Measurements from ENCODE around the gene MED10. TPM values are rescaled to one million over a fixed set of nuclear protein-coding genes. Genes with fewer than 3 reads are reported as not detected.
A peak's percentile ranks its signal among the peaks of the same experiment; 100 is the strongest.
"Not testable (repeated sequence)": the region's sequence is repeated elsewhere in the genome, so short reads cannot be mapped to it uniquely, and the experiment has no call there.

MED10 gene
- total RNA-seq, 2 experiments from 2014 or later = 49.3 to 50.0 TPM

DNA sequence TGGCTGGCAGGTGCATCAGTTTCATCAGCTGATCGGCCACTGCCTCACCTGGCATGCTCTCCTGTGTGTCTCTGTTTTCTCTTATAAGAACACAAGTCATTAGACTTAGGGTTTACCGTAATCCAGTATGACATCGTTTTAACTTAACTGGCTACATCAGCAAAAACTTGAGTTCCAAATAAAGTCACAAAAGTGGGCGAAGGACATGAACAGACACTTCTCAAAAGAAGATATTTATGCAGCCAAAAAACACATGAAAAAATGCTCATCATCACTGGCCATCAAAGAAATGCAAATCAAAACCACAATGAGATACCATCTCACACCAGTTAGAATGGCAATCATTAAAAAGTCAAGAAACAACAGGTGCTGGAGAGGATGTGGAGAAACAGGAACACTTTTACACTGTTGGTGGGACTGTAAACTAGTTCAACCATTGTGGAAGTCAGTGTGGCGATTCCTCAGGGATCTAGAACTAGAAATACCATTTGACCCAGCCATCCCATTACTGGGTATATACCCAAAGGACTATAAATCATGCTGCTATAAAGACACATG lies 14.8 kb downstream of the MED10 start:
- DNase-seq; intact Hi-C loops (cut with micrococcal nuclease); CTCF ChIA-PET; H3K4me3 Mint-ChIP-seq; H3K27ac Mint-ChIP-seq; H3K9me3 Mint-ChIP-seq; H3K27me3 Mint-ChIP-seq (ENCODE audit: low read depth): not testable (repeated sequence)
- Mint-ChIP-seq H3K4me1 (ENCODE audit: low read depth) (peaks cover 20% of the 10 kb centered on the region), H3K36me3 (ENCODE audit: low read depth) (peaks cover 33% of the 10 kb centered on the region)

DNA sequence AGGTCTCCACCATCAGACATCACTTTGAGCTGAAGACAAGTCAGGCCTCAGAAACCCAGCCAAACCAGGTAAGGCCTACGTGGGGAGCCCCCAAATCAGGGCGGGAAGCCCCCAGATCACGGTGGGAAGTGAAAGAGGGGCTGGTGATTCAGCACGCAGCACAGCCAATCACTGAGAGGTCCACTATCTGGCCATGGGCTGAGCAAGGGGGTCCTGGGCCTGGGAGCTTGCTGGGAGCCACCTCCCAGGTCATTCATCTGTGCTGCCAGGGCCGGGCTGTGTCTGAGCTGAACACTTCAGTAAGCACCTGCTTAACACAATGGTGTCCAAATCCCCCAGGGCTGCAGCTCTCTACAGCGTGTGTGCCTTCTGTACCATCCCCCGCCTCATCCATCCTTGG lies 15.5 kb downstream of the MED10 start:
- intact Hi-C loops (cut with micrococcal nuclease) = no loop called here
- H3K36me3 Mint-ChIP-seq (ENCODE audit: low read depth) = peaks cover 36% of the 10 kb centered on the region
- DNase-seq = no peak
- peaks cover 20% of the 10 kb centered on the region for H3K4me1 Mint-ChIP-seq (ENCODE audit: low read depth)
- no peaks in the 10 kb centered on the region for H3K27me3 Mint-ChIP-seq (ENCODE audit: low read depth)
- peaks cover 3% of the 10 kb centered on the region for H3K9me3 Mint-ChIP-seq
- no peak overlapping the region for H3K4me3 Mint-ChIP-seq
- no peak overlapping the region for H3K27ac Mint-ChIP-seq
- CTCF ChIA-PET = no interaction called here

- peaks cover 3% of the 10 kb centered on the region for H3K9me3 Mint-ChIP-seq
- peak overlapping the region; percentile 36 for H3K27ac Mint-ChIP-seq
- intact Hi-C loops (cut with micrococcal nuclease) = no loop called here
- H3K27me3 Mint-ChIP-seq (ENCODE audit: low read depth) = no peaks in the 10 kb centered on the region
- peaks cover 20% of the 10 kb centered on the region for H3K4me1 Mint-ChIP-seq (ENCODE audit: low read depth)
- CTCF ChIA-PET = interaction anchor here (0.5 to 0.6 kb wide), 2 partner anchors 260 to 939 kb away, joined by 3 read pairs; no protein-coding TSS in a partner anchor
- peaks cover 29% of the 10 kb centered on the region for H3K36me3 Mint-ChIP-seq (ENCODE audit: low read depth)
- no peak overlapping the region for H3K4me3 Mint-ChIP-seq
- no peak for DNase-seq
Observed at GRCh38 chr5:6361101-6361500, 17.2 kb downstream of the MED10 start.

DNA sequence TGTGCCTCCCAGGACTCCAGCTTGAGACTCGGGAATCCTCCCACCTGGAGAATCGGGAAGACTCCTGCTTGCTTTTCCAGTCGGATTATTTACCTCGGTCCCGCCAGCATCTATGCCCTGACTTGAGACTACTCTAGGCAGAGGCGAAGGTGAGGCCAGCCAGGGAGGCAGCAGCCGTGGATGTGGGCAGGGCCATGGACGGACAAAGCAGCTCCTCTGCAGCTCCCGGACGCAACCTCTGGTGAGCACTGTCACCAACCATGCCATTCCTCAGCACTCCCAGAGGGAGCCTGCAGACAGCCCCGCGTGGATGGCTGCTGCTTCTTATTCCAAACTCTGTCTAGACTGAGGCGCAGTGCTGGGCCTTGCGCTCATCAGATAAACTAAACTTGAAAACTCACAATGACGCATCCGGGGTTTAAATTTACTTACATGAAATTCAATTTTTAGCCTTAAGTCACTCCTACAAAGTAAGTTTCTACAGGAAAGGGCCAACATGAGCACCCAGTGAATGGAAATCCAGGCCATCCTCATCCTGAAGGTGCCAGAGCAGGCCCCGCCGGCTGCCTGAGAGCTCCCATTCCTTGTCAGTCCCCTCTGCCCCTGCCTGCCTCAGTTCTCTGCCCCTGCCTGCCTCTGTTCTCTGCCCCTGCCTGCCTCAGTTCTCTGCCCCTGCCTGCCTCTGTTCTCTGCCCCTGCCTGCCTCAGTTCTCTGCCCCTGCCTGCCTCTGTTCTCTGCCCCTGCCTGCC lies 17.8 kb downstream of the MED10 start:
- H3K4me3 Mint-ChIP-seq = no peak overlapping the region
- H3K9me3 Mint-ChIP-seq = peaks cover 3% of the 10 kb centered on the region
- H3K27me3 Mint-ChIP-seq (ENCODE audit: low read depth) = no peaks in the 10 kb centered on the region
- CTCF ChIA-PET = interaction anchor here (0.5 to 0.6 kb wide), 2 partner anchors 261 to 939 kb away, joined by 3 read pairs; no protein-coding TSS in a partner anchor
- peak overlapping the region; percentile 36 for H3K27ac Mint-ChIP-seq
- H3K4me1 Mint-ChIP-seq (ENCODE audit: low read depth) = peaks cover 20% of the 10 kb centered on the region
- no peak for DNase-seq
- peaks cover 29% of the 10 kb centered on the region for H3K36me3 Mint-ChIP-seq (ENCODE audit: low read depth)
- intact Hi-C loops (cut with micrococcal nuclease) = loop anchor here (1.0 kb wide), 1 partner anchor 18 kb away; the partner anchor contains the start of gene MED10

DNA sequence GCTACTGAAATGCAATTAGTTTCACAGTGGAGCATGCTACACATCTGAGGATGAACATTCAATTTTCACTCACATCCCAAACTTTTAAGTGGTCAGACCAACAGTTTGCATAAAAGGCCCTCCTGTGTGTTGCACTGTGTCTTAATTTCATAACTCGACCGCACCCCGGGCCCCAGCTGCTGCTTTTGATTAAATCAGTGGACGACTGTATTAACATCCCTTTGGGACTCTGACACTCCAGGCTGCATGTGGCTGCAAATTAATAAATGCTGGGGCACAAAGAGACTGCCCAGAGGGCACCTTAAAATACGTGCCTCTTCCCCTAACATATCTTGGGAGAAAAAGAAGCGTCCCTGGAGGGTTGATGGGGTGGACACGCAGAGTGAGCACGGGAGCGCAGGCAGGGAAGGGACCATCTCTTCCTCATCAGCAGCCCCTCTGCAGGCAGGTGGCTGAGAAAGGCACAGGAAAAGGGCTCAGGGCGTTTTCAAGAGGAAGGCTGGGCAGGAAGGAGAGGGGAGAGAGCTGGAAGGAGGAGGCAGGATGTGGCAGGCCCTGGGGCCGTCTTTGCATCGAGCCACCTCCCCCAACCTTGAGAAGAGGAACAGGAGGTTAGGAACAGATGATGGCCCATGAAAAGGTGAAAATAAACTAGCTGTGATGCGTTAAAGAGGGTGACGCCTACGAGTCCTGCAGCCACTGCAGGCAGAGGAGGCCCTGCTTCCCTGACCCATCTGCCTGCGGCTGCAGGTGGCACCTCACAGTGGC lies 18.6 kb downstream of the MED10 start:
- CTCF ChIA-PET = no interaction called here
- Mint-ChIP-seq H3K36me3 (ENCODE audit: low read depth) (peaks cover 26% of the 10 kb centered on the region), H3K9me3 (peaks cover 3% of the 10 kb centered on the region), H3K27me3 (ENCODE audit: low read depth) (no peaks in the 10 kb centered on the region), H3K4me1 (ENCODE audit: low read depth) (peaks cover 20% of the 10 kb centered on the region), H3K27ac (peak overlapping the region; percentile 22), H3K4me3 (no peak overlapping the region)
- DNase-seq = peak; percentile 45
- intact Hi-C loops (cut with micrococcal nuclease) = loop anchor here (1.0 kb wide), 1 partner anchor 19 kb away; the partner anchor contains the start of gene MED10

DNA sequence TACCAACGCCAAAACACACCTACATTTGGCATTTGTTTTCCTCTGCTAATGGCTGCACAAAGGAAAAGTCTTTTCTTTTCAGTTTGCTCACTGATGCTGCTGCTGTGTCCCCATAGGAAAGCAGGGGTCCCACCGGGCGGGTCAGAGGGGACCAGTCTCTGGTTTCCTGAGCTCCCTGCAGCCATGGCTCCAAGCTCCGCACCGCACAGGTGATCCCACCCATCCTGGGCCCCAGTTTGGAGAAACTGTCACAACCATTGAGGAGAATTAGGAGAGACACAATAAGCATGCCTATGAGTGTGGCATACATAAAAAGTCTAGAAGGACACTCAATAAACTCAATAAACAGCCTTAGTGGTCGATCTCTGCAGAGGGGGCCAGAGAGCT lies 19.9 kb downstream of the MED10 start:
- H3K4me1 Mint-ChIP-seq (ENCODE audit: low read depth) = peaks cover 20% of the 10 kb centered on the region
- CTCF ChIA-PET = no interaction called here
- no peak overlapping the region for H3K27ac Mint-ChIP-seq

DNA sequence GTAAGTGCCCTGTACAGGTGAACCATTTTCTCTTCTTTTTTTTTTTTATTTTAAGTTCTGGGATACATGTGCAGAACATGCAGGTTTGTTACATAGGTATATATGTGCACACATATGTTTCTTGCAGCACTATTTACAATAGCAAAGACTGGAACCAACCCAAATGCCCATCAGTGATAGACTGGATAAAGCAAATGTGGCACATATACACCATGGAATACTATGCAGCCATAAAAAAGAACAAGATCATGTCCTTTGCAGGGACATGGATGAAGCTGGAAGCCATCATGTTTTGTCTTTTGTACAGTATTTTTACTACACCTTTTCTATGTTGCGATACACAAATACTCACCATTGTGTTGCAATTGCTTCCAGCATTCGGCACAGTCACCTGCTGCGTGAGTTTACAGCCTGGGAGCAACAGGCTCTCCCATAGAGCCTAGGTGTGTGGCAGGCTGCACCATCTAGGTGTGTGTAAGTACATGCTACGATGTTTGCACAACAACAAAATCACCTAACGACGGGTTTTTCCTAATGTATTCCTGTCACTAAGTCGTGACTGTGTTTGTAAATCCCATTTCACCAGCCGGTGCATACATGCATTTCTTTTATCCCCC lies 20.4 kb downstream of the MED10 start:
- Mint-ChIP-seq H3K4me1 (ENCODE audit: low read depth) (peaks cover 20% of the 10 kb centered on the region), H3K36me3 (ENCODE audit: low read depth) (peaks cover 21% of the 10 kb centered on the region)
- H3K9me3 Mint-ChIP-seq; H3K4me3 Mint-ChIP-seq; H3K27me3 Mint-ChIP-seq (ENCODE audit: low read depth); H3K27ac Mint-ChIP-seq; DNase-seq; intact Hi-C loops (cut with micrococcal nuclease): not testable (repeated sequence)
- CTCF ChIA-PET = interaction anchor here (1.1 kb wide), 1 partner anchor 17 kb away, joined by 3 read pairs; no protein-coding TSS in a partner anchor

More for the DNA sequence above, 19.9 kb downstream of the MED10 start:
- H3K9me3 Mint-ChIP-seq = peaks cover 3% of the 10 kb centered on the region
- intact Hi-C loops (cut with micrococcal nuclease) = no loop called here
- H3K27me3 Mint-ChIP-seq (ENCODE audit: low read depth) = no peaks in the 10 kb centered on the region
- H3K4me3 Mint-ChIP-seq = no peak overlapping the region
- peaks cover 25% of the 10 kb centered on the region for H3K36me3 Mint-ChIP-seq (ENCODE audit: low read depth)
- no peak for DNase-seq

DNA sequence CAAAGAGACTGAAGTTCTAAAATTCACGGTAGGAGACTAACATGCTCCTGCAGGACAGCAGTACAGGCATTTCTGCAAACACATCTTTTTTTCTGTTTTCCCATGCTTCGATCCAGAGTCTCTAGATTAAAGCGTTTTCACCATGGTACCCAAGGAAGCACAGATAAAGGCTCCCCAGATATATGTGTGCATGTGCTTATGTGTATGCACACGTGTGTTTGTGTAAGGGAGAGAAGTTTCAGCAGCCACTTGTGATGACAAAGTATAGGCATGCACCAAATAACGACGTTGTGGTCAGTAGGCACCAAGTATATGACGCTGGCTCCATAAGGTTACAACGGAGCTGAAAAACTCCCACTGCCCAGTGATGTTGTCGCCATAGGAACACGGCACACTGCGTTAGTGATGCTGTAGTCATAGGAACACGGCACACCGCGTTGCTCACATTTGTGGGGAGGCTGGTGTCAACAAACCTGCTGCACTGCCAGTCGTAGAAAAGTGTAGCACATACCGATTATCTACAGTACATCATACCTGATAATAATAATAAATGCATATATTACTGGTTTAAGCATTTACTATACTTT lies 21.7 kb downstream of the MED10 start:
- H3K4me1 Mint-ChIP-seq (ENCODE audit: low read depth) = peaks cover 19% of the 10 kb centered on the region
- no peak for DNase-seq
- intact Hi-C loops (cut with micrococcal nuclease) = no loop called here
- H3K36me3 Mint-ChIP-seq (ENCODE audit: low read depth) = peaks cover 16% of the 10 kb centered on the region
- no peak overlapping the region for H3K4me3 Mint-ChIP-seq
- peaks cover 3% of the 10 kb centered on the region for H3K9me3 Mint-ChIP-seq
- CTCF ChIA-PET = interaction anchor here (0.9 to 1.1 kb wide), 2 partner anchors 18 to 37 kb away, joined by 3 read pairs; no protein-coding TSS in a partner anchor
- no peak overlapping the region for H3K27ac Mint-ChIP-seq
- H3K27me3 Mint-ChIP-seq (ENCODE audit: low read depth) = no peaks in the 10 kb centered on the region

GRCh38 chr5:6355294-6355693 lies 23.1 kb downstream of the MED10 start:
- H3K27me3 Mint-ChIP-seq (ENCODE audit: low read depth) = no peaks in the 10 kb centered on the region
- CTCF ChIA-PET = no interaction called here
- H3K4me3 Mint-ChIP-seq = no peak overlapping the region
- no peak overlapping the region for H3K27ac Mint-ChIP-seq
- no peak for DNase-seq
- peaks cover 10% of the 10 kb centered on the region for H3K4me1 Mint-ChIP-seq (ENCODE audit: low read depth)
- intact Hi-C loops (cut with micrococcal nuclease) = no loop called here
- peaks cover 3% of the 10 kb centered on the region for H3K9me3 Mint-ChIP-seq
- peaks cover 11% of the 10 kb centered on the region for H3K36me3 Mint-ChIP-seq (ENCODE audit: low read depth)

DNA sequence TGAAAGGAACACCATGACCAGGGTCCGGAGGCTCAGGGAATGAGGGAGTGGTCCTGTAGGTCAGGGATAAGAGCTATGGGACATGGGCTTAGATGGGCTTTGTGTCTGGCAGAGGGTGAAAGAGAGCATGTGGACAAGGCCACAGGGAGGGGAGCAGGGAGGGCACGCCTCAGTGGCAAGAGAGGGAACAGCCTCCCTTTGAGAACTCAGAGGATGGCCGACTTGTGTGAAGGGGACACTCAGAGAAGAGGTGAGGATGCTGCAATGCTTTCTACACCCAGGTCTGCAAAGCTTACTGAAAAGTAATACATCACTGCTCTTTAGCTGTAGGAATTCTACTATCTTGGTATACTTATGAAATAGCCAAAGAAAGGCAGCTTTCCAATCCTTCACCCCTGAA lies 23.5 kb downstream of the MED10 start:
- CTCF ChIA-PET = no interaction called here
- no peak for DNase-seq
- H3K9me3 Mint-ChIP-seq = peaks cover 3% of the 10 kb centered on the region
- intact Hi-C loops (cut with micrococcal nuclease) = no loop called here
- H3K27me3 Mint-ChIP-seq (ENCODE audit: low read depth) = no peaks in the 10 kb centered on the region
- H3K4me3 Mint-ChIP-seq = no peak overlapping the region
- H3K36me3 Mint-ChIP-seq (ENCODE audit: low read depth) = peaks cover 11% of the 10 kb centered on the region
- peaks cover 5% of the 10 kb centered on the region for H3K4me1 Mint-ChIP-seq (ENCODE audit: low read depth)
- H3K27ac Mint-ChIP-seq = no peak overlapping the region

DNA sequence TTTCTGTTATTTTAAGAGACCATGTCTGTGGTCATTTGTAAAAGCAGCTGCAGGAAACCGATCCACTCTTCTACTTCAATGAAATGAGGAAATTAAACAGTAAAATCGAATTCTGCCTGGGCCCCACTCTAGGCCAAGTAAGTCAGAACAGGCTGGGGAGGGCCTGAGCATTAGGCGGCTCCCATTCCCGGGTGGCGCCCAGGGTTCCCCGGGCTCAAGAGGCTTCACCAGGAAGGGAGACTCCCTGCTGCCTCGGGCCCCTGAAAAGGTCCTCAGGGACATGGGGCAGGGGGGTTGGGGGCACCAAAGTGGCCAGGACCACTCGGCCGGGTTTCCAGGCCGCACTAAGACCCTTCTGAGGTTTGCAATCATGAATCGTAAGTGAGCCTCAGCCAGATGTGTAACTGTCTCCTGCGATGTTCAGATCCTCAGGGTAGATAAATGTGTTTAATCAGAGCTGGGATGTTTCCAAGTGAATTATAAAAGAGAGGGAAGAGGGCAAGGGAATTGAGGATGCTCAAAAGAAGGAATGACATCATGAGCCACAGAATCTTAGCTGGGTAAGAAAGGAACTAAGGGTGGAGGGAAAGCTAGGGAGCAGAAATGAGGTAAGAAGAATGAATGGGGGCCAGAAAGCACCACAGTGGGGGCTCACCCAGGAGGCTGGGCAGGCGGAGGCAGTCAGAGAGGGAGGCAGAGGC lies 24.6 kb downstream of the MED10 start:
- Mint-ChIP-seq H3K4me1 (ENCODE audit: low read depth) (peaks cover 2% of the 10 kb centered on the region), H3K4me3 (no peak overlapping the region), H3K27ac (no peak overlapping the region), H3K36me3 (ENCODE audit: low read depth) (peaks cover 11% of the 10 kb centered on the region), H3K27me3 (ENCODE audit: low read depth) (no peaks in the 10 kb centered on the region), H3K9me3 (peaks cover 3% of the 10 kb centered on the region)
- CTCF ChIA-PET = no interaction called here
- DNase-seq = no peak
- intact Hi-C loops (cut with micrococcal nuclease) = no loop called here
